Activated CD8-positive, alpha-beta memory T cell treated with anti-CD3 and anti-CD28 coated beads for 1 hour (primary cell): Measurements from ENCODE around the gene RFC4.
A peak's percentile ranks its signal among the peaks of the same experiment; 100 is the strongest.

ENCODE experiments used
- DNase-seq, 2 donors: peaks; one replicate each; pipeline ENCODE4 v3.0.0-alpha.2; 2020; ENCODE audit warnings: low read depth in 1 of 2; ENCODE audit errors: extremely low read depth in 1 of 2

RFC4 gene

GRCh38 chr3:186788482-186789370 is 17.6 kb downstream of the RFC4 start:
- DNase-seq = no peak

GRCh38 chr3:186787642-186788481 is 18.4 kb downstream of the RFC4 start:
- no peak for DNase-seq

DNA sequence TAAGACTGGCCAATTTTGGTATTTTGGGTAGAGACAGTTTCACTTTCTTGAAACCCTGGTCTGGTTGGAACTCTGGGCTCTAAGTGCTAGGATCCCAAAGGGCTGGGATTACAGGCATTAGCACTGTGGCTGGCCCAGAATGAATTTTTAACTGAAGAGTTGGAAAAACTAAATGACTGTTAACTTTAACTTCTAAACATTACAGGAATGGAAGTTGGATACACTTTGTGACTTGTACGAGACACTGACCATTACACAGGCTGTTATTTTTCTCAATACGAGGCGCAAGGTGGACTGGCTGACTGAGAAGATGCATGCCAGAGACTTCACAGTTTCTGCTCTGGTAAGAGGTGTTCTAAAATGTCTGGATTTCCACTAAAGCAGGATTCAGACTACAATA is 19.4 kb downstream of the RFC4 start:
- no peak for DNase-seq

GRCh38 chr3:186785495-186786018 is 20.7 kb downstream of the RFC4 start:
- no peak for DNase-seq

GRCh38 chr3:186784820-186785494 is 21.3 kb downstream of the RFC4 start:
- DNase-seq = no peak

DNA sequence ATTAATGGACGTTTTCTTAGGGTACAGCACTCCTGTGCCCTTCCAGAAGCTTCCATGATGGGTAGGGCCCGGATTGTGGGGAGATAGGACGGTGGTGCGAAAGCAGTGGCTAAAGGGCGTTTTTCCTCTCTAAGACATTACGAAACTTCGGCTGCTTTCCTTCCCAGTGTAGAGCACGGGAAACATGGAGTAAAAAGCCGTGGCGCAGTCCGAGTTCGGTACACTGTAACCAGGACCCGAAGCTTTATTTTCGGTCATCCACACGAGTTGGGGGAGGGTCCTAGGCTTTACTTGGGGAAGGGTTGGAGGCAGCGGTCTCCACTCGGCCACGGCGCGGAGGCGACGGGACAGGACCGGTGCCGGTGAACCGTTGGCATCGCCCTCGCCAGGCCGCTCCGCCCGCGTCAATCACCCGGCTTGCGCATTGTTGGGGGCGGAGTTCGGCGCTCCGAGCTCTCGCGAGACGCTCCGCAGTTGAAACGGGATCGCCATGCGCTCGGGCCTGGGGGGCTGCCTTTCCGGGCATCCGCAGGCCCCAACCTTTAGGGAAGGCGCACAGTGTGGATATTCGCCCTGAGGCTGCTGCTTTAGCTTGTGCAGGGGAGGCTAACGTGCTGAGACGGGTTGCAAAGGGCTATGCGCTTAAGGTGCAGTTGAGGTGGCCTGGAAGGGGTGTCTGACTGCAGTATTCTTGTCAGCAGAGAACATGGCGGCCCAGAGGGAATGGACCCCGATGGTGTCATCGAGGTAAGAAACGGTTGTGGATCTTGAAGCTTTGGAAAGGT is 22.4 kb downstream of the RFC4 start:
- peak; percentile 45 to 71 for DNase-seq

GRCh38 chr3:186783058-186783730 is 23.1 kb downstream of the RFC4 start, which contains the start of gene EIF4A2:
Gene EIF4A2, plus strand, starts transcription at chr3:186783577. Its CDS starts 34 bp downstream, at chr3:186783611.
- DNase-seq = peak; percentile 80 to 83

DNA sequence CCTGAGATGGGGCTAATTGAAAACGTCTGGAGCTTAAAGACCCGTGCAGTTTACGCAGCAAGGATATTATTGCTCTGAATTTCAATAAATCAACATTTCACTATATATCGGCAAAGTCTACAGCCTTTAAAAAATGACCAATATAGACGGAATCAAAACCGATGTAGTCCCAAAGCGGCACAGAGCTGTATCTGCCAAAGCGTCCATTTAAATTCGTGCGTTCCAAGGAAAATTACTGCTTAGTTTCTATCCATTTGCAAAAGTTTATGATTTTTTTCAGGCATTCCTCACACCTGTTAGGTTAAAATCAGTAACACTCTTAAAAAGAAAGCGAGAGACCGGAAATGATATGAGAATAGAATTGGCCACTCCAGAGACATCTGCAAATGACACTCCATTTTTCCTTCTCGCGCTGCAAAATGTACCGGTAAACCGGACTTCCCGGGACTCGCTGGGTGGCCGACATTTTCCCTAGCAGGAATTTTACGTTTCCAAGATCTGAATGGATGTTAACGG is 23.7 kb downstream of the RFC4 start:
- DNase-seq = no peak

DNA sequence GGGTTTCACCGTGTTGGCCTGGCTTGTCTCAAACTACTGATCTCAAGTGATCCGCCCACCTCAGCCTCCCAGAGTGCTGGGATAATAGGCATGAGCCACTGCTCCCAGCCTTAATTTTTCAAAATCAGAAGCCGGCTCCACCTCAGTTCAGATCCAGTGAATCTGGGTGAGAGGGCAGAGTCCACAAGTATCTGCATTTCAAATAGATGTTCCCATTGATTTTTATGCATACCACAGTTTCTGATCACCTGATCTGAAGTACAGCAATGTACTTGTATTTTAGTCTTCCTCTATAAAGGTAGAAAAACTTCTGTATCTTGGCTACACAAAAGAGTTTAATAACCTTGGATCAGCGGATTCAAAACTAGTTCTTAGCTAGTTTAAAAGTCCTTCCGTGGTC is 27.1 kb downstream of the RFC4 start:
- no peak for DNase-seq

DNA sequence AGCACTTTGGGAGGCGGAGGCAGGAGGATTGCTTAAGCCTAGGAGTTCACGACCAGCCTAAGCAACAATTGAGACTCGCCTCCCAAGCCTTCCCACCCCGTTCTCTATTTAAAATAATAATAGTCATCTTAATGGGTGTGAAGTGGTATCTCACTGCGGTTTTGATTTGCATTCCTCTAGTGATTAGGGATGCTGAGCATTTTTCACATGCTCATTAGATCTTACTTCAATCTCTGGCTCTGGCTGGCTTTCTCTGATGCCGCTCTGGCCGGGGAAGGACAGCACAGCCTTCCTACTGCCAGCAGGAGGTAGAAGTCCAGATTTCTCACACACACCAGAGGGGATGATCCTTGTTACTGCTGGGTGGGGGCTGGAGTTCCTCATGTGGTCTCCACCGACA is 30.3 kb downstream of the RFC4 start:
- no peak for DNase-seq

GRCh38 chr3:186772701-186773417 is 33.4 kb downstream of the RFC4 start:
- peak in 1 of 2 donors; percentile 44 for DNase-seq

- DNase-seq = no peak
Measured at GRCh38 chr3:186772281-186772694, 34.0 kb downstream of the RFC4 start.

DNA sequence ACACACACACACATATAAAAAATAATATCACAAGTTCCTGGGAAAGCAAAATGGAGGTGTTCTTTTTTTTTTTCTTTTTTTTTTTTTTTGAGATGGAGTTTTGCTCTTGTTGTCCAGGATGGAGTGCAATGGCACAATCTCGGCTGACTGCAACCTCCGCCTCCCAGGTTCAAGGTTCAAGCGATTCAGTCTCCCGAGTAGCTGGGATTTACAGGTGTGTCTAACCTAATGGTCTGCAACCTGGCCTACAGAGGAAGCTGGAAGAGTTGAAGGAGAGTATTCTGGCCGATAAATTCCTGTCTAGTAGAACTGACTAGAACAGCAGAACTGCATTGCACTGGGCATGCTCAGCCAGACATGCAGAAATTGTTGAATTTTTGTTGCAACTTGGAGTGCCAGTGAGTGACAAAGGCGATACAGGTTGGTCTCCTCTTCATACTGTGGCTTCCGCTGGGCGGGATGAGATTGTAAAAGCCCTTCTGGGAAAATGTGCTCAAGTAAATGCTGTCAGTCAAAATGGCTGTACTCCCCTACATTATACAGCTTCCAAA is 45.3 kb downstream of the RFC4 start:
- no peak for DNase-seq

- DNase-seq = no peak
Measured at GRCh38 chr3:186760141-186760833, 46.0 kb downstream of the RFC4 start.

DNA sequence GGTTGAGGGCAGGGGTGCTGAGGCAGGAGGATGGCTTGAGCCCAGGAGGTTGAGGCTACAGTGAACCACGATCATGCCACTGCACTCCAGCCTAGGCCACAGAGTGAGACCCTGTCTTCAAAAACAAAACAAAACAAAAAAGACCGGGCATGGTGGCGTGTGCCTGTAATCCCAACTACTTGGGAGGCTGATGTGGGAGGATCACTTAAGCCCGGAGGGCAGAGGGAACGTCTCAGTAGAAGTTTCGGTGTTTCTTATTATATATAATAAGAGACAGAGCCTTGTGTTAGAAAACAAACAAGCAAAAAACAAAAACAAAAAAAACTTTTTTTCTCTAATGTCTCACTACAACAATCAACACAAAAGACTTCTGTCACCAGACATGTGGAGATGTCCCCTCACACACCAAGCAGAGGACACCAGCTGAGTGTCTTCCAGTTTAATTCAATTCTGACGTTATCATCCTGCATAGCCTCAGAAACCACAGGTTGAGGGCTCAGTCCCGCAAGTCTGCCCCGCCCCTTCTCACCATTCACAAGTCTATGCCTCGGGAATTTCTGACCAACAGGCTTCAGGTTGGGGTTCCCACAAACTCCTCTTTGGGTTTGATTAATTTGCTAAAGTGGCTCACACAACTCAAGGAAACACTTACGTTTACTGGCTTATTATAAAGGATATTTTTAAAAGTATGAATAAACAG is 46.9 kb downstream of the RFC4 start:
- no peak for DNase-seq

- DNase-seq = no peak
Measured at GRCh38 chr3:186757686-186758220, 48.5 kb downstream of the RFC4 start.

GRCh38 chr3:186757214-186757613 is 49.1 kb downstream of the RFC4 start:
- DNase-seq = no peak
